Thymus (tissue), 11 donors: Measurements from ENCODE around the gene JARID2. TPM values are rescaled to one million over a fixed set of nuclear protein-coding genes. Genes with fewer than 3 reads are reported as not detected.
"Not testable (repeated sequence)": the region's sequence is repeated elsewhere in the genome, so short reads cannot be mapped to it uniquely, and the experiment has no call there.

Source experiments
- DNase-seq, 9 donors: peaks; one replicate each; pipeline ENCODE4 v3.0.0-alpha.2; 2013; ENCODE audit warnings: low spot score in 9 of 9, low read depth in 6 of 9, missing footprints in 1 of 9
- H3K27ac ChIP-seq, 2 donors: one replicate each; pipeline ENCODE4 v1.5.1; 2013; ENCODE audit warnings: control low read depth in 1 of 2, low read depth in 1 of 2, low read length in 1 of 2, mild to moderate bottlenecking in 1 of 2, moderate library complexity in 1 of 2
- H3K27me3 ChIP-seq, 2 donors: one replicate each; pipeline ENCODE4 v1.5.1; 2013; ENCODE audit warnings: low read length in 1 of 2; ENCODE audit not compliant: control insufficient read depth in 2 of 2, insufficient read depth in 1 of 2
- H3K36me3 ChIP-seq, 2 donors: one replicate each; pipeline ENCODE4 v1.5.1; 2013; ENCODE audit warnings: low read length in 1 of 2, mild to moderate bottlenecking in 1 of 2, moderate library complexity in 1 of 2; ENCODE audit not compliant: control insufficient read depth in 2 of 2, insufficient read depth in 2 of 2
- H3K4me1 ChIP-seq, 2 donors: one replicate each; pipeline ENCODE4 v1.5.1; 2013; ENCODE audit warnings: low read length in 2 of 2; ENCODE audit not compliant: control insufficient read depth in 2 of 2, insufficient read depth in 2 of 2
- H3K4me3 ChIP-seq, 2 donors: one replicate each; pipeline ENCODE4 v1.5.1; 2013; ENCODE audit warnings: low read length in 2 of 2, control low read depth in 1 of 2, mild to moderate bottlenecking in 1 of 2
- H3K9me3 ChIP-seq, 2 donors: one replicate each; pipeline ENCODE4 v1.5.1; 2013; ENCODE audit warnings: low read length in 1 of 2, mild to moderate bottlenecking in 1 of 2; ENCODE audit not compliant: control insufficient read depth in 2 of 2, insufficient read depth in 1 of 2
- WGBS: extraction: QIAGEN DNeasy Blood & Tissue Kit; methylation state at CpG from one replicate; pipeline ENCODE4 v1.1.7; 2013; 5-methylcytosine and 5-hydroxymethylcytosine counted together
- polyA plus RNA-seq: library from polyadenylated mRNA; stranded (reverse); fragments of 200-250 nt; gene quantifications from one replicate; pipeline ENCODE4 v1.2.3, GENCODE V29; 2013
- total RNA-seq: library from RNA; stranded (reverse); fragments of 120-200 nt; gene quantifications from one replicate; pipeline ENCODE4 v1.2.4, GENCODE V29; 2013
- donor health status: healthy.

The JARID2 gene
- total and polyA plus RNA-seq, 2 donors, result 15.8 to 20.9 TPM

GRCh38 chr6:15282334-15282733 is 36.5 kb downstream of the JARID2 start:
- DNase-seq, result no peak
- no peak overlapping the region for H3K27ac ChIP-seq
- H3K9me3 ChIP-seq, result no peaks in the 10 kb centered on the region
- no peak overlapping the region for H3K4me3 ChIP-seq
- WGBS, result 95% methylated on average over 4 of the region's 4 CpGs
- peaks cover 6 to 16% of the 10 kb centered on the region in 2 donors for H3K4me1 ChIP-seq
- H3K27me3 ChIP-seq, result no peaks in the 10 kb centered on the region
- H3K36me3 ChIP-seq, result peaks cover 0 to 4% of the 10 kb centered on the region in 2 donors

DNA sequence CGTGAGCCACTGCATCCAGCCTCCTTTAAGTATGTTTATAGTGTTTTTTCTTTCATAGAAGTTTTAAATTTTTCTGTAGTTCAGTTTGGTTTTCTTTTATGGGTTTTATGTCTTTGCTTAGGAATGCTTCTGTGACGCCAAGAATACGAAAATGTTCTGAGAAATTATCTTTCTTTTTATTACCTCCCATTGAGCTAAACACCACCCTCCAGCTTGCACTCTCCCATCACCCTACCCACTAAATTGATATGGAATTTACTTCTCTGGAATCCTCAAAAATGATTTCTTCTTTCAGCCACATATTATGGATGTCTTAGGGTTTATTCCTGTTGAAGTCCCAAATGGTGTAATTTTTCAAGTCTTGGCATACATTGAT is 38.1 kb downstream of the JARID2 start:
- H3K27me3 ChIP-seq, result no peaks in the 10 kb centered on the region
- peaks cover 0 to 10% of the 10 kb centered on the region in 2 donors for H3K36me3 ChIP-seq
- no peak for DNase-seq
- H3K4me3 ChIP-seq, result no peak overlapping the region
- no peaks in the 10 kb centered on the region for H3K9me3 ChIP-seq
- H3K4me1 ChIP-seq, result peaks cover 6 to 19% of the 10 kb centered on the region in 2 donors
- 97% methylated on average over 3 of the region's 3 CpGs for WGBS
- no peak overlapping the region for H3K27ac ChIP-seq

- Histone ChIP-seq H3K9me3 (no peaks in the 10 kb centered on the region), H3K27ac (no peak overlapping the region), H3K4me3 (no peak overlapping the region), H3K27me3 (no peaks in the 10 kb centered on the region), H3K4me1 (peaks cover 6 to 19% of the 10 kb centered on the region in 2 donors), H3K36me3 (peaks cover 0 to 10% of the 10 kb centered on the region in 2 donors)
- no peak for DNase-seq
- 98% methylated on average over 1 of the region's 1 CpG for WGBS
These were observed 38.9 kb downstream of the JARID2 start for GRCh38 chr6:15284743-15285142.

GRCh38 chr6:15285682-15286294 is 39.9 kb downstream of the JARID2 start:
- no peaks in the 10 kb centered on the region for H3K27me3 ChIP-seq
- H3K4me3 ChIP-seq, result no peak overlapping the region
- peaks cover 6 to 17% of the 10 kb centered on the region in 2 donors for H3K4me1 ChIP-seq
- WGBS, result 90% methylated on average over 3 of the region's 3 CpGs
- peaks cover 0 to 13% of the 10 kb centered on the region in 2 donors for H3K36me3 ChIP-seq
- no peak overlapping the region for H3K27ac ChIP-seq
- peak in 1 of 9 donors; percentile 54 for DNase-seq
- no peaks in the 10 kb centered on the region for H3K9me3 ChIP-seq

- no peak overlapping the region for H3K27ac ChIP-seq
- H3K9me3 ChIP-seq, result no peaks in the 10 kb centered on the region
- peaks cover 6 to 13% of the 10 kb centered on the region in 2 donors for H3K4me1 ChIP-seq
- no peak for DNase-seq
- WGBS, result 52% methylated on average over 6 of the region's 6 CpGs
- no peaks in the 10 kb centered on the region for H3K27me3 ChIP-seq
- H3K4me3 ChIP-seq, result no peak overlapping the region
- peaks cover 0 to 9% of the 10 kb centered on the region in 2 donors for H3K36me3 ChIP-seq
These were observed 42.0 kb downstream of the JARID2 start for GRCh38 chr6:15287670-15288375.

- DNase-seq, result no peak
- 87% methylated on average over 8 of the region's 8 CpGs for WGBS
- Histone ChIP-seq H3K27ac (no peak overlapping the region), H3K9me3 (no peaks in the 10 kb centered on the region), H3K4me3 (no peak overlapping the region), H3K36me3 (peaks cover 0 to 9% of the 10 kb centered on the region in 2 donors), H3K27me3 (no peaks in the 10 kb centered on the region), H3K4me1 (peaks cover 10 to 15% of the 10 kb centered on the region in 2 donors)
These were observed 43.0 kb downstream of the JARID2 start for GRCh38 chr6:15288856-15289255.

DNA sequence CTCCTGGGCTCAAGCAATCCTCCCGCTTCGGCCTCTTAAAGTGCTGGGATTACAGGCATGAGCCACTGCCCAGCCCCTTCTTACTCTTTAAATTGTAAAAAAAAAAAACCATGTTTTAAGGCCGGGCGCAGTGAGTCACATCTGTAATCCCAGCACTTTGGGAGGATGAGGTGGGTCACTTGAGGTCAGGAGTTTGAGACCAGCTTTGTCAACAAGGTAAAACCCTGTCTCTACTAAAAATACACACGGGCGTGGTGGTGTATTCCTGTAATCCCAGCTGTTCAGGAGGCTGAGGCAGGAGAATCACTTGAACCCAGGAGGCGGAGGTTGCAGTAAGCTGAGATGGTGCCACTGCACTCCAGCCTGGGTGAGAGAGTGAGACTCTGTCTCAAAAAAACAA is 43.6 kb downstream of the JARID2 start:
- DNase-seq, H3K36me3 ChIP-seq, H3K27ac ChIP-seq, H3K9me3 ChIP-seq, H3K4me3 ChIP-seq, H3K27me3 ChIP-seq: not testable (repeated sequence)
- 98% methylated on average over 7 of the region's 7 CpGs for WGBS
- peaks cover 11 to 15% of the 10 kb centered on the region in 2 donors for H3K4me1 ChIP-seq

DNA sequence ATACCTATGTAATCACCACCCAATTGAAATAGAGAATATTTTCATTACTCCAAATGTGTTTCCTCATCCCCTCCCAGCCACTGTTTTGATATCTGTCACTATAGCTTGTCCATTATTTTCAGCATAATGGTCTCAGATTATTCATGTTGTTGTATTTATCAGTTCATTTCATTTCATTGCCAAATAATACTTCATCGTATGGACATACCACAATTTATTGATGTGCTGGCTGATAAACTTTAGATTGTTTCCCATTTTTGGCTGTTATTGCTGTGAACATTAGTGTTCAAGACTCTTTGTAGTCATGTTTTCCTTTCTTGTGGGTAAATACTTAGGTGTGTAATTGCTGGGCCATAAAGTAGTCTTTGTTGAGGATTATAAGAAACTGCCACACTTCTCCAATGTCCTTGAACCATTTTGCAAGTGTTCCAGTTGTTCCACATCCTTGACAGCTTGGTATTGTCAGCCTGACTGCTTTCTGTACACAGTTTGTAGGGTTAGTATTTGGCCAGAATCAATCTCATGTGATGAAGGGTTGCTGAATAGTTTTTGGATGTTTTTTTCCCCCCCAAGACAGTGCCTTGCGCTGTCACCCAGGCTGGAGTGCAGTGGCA is 44.3 kb downstream of the JARID2 start:
- H3K36me3 ChIP-seq, result peaks cover 0 to 9% of the 10 kb centered on the region in 2 donors
- no peaks in the 10 kb centered on the region for H3K27me3 ChIP-seq
- no peaks in the 10 kb centered on the region for H3K9me3 ChIP-seq
- no peak for DNase-seq
- no peak overlapping the region for H3K4me3 ChIP-seq
- WGBS, result 92% methylated on average over 2 of the region's 2 CpGs
- H3K27ac ChIP-seq, result no peak overlapping the region
- H3K4me1 ChIP-seq, result peaks cover 9 to 13% of the 10 kb centered on the region in 2 donors
